ENCODE measurements around the gene RNF215.

The RNF215 gene

GRCh38 chr22:30373331-30374325 is 13.6 kb downstream of the RNF215 start:
- intact Hi-C loops (cut with DNase I), result no loop called here
- no peak for DNase-seq

GRCh38 chr22:30372915-30373314 is 14.3 kb downstream of the RNF215 start:
- intact Hi-C loops (cut with DNase I), result no loop called here
- no peak for DNase-seq

- no peak for DNase-seq
- intact Hi-C loops (cut with DNase I), result no loop called here
These were observed 15.2 kb downstream of the RNF215 start for GRCh38 chr22:30371981-30372380.

- intact Hi-C loops (cut with DNase I), result no loop called here
- no peak for DNase-seq
These were observed 15.9 kb downstream of the RNF215 start for GRCh38 chr22:30371321-30371720.

- DNase-seq, result no peak
- intact Hi-C loops (cut with DNase I), result no loop called here
These were observed 16.5 kb downstream of the RNF215 start for GRCh38 chr22:30370641-30371230.

GRCh38 chr22:30368420-30368819 is 18.8 kb downstream of the RNF215 start:
- no peak for DNase-seq

GRCh38 chr22:30365891-30366290 is 21.3 kb downstream of the RNF215 start:
- intact Hi-C loops (cut with DNase I), result no loop called here
- no peak for DNase-seq

More at GRCh38 chr22:30368420-30368819, 18.8 kb downstream of the RNF215 start:
- intact Hi-C loops (cut with DNase I), result no loop called here

- DNase-seq, result no peak
- intact Hi-C loops (cut with DNase I), result no loop called here
These were observed 24.4 kb downstream of the RNF215 start for GRCh38 chr22:30362651-30363281.

- DNase-seq, result no peak
- intact Hi-C loops (cut with DNase I), result no loop called here
These were observed 25.1 kb downstream of the RNF215 start for GRCh38 chr22:30361916-30362650.

GRCh38 chr22:30358541-30358940 is 28.7 kb downstream of the RNF215 start:
- no peak for DNase-seq
- intact Hi-C loops (cut with DNase I), result no loop called here

- intact Hi-C loops (cut with DNase I), result no loop called here
- DNase-seq, result no peak
These were observed 29.5 kb downstream of the RNF215 start for GRCh38 chr22:30357650-30358215.

- DNase-seq, result peak in 4 of 42 donors; percentile 6 to 33 (median 18)
- intact Hi-C loops (cut with DNase I), result no loop called here
These were observed 30.0 kb downstream of the RNF215 start for GRCh38 chr22:30357236-30357570.

- intact Hi-C loops (cut with DNase I), result no loop called here
- DNase-seq, result peak; percentile 75 to 94 (median 91)
These were observed 30.6 kb downstream of the RNF215 start, which contains the start of the genes CCDC157 and SF3A1 for GRCh38 chr22:30356449-30357235. TSS of gene CCDC157 (plus strand) at chr22:30357007. CDS start at chr22:30366001, 8,994 bp downstream. TSS of gene SF3A1 (minus strand) at chr22:30356894. CDS start at chr22:30356792, 102 bp downstream.

- DNase-seq, result no peak
- intact Hi-C loops (cut with DNase I), result no loop called here
These were observed 32.6 kb downstream of the RNF215 start for GRCh38 chr22:30354644-30355043.

GRCh38 chr22:30351226-30351625 is 36.0 kb downstream of the RNF215 start:
- DNase-seq, result no peak
- intact Hi-C loops (cut with DNase I), result no loop called here

GRCh38 chr22:30348809-30349208 is 38.4 kb downstream of the RNF215 start:
- peak in 5 of 42 donors; percentile 13 to 46 (median 34) for DNase-seq
- intact Hi-C loops (cut with DNase I), result no loop called here

- intact Hi-C loops (cut with DNase I), result no loop called here
- no peak for DNase-seq
These were observed 38.8 kb downstream of the RNF215 start for GRCh38 chr22:30348404-30348803.

- intact Hi-C loops (cut with DNase I), result no loop called here
- DNase-seq, result no peak
These were observed 39.8 kb downstream of the RNF215 start for GRCh38 chr22:30347255-30347892.
